NT2/D1 (cell line): ENCODE measurements around the gene TRAPPC6A.

Experiments used
- DNase-seq: peaks from one replicate; pipeline ENCODE4 v3.0.0-alpha.2; 2011; ENCODE audit warnings: low read depth, low spot score
- H3K27me3 ChIP-seq: 2 replicates; pipeline ENCODE4 v1.6.0; 2011; ENCODE audit warnings: mild to moderate bottlenecking; ENCODE audit not compliant: insufficient read length, insufficient read depth
- H3K36me3 ChIP-seq: 2 replicates; pipeline ENCODE4 v1.6.1; 2011; ENCODE audit warnings: mild to moderate bottlenecking, low read length, mixed read lengths; ENCODE audit not compliant: insufficient read depth, insufficient read length
- H3K4me1 ChIP-seq: 2 replicates; pipeline ENCODE4 v1.5.1; 2011; ENCODE audit not compliant: insufficient read depth, insufficient read length
- H3K4me3 ChIP-seq: 2 replicates; pipeline ENCODE4 v1.5.1; 2011; ENCODE audit warnings: low read depth; ENCODE audit not compliant: insufficient read length
- H3K9ac ChIP-seq: 2 replicates; pipeline ENCODE4 v1.6.0; 2011; ENCODE audit warnings: low read depth; ENCODE audit not compliant: insufficient read length
- H3K9me3 ChIP-seq: 2 replicates; pipeline ENCODE4 v1.5.1; 2011; ENCODE audit warnings: mild to moderate bottlenecking, low read length; ENCODE audit not compliant: insufficient read depth
- SUZ12 ChIP-seq: IDR thresholded peaks from 2 replicates; pipeline ENCODE4 v1.6.1; 2011; ENCODE audit not compliant: insufficient read length, insufficient read depth; ENCODE audit errors: extremely low read depth
- YY1 ChIP-seq: IDR thresholded peaks from 2 replicates; pipeline ENCODE4 v1.6.1; 2011; ENCODE audit not compliant: insufficient read length, insufficient read depth
- ZNF274 ChIP-seq: IDR thresholded peaks from 2 replicates; pipeline ENCODE4 v1.6.1; 2011; ENCODE audit warnings: mild to moderate bottlenecking, low read depth, low read length

TRAPPC6A gene

DNA sequence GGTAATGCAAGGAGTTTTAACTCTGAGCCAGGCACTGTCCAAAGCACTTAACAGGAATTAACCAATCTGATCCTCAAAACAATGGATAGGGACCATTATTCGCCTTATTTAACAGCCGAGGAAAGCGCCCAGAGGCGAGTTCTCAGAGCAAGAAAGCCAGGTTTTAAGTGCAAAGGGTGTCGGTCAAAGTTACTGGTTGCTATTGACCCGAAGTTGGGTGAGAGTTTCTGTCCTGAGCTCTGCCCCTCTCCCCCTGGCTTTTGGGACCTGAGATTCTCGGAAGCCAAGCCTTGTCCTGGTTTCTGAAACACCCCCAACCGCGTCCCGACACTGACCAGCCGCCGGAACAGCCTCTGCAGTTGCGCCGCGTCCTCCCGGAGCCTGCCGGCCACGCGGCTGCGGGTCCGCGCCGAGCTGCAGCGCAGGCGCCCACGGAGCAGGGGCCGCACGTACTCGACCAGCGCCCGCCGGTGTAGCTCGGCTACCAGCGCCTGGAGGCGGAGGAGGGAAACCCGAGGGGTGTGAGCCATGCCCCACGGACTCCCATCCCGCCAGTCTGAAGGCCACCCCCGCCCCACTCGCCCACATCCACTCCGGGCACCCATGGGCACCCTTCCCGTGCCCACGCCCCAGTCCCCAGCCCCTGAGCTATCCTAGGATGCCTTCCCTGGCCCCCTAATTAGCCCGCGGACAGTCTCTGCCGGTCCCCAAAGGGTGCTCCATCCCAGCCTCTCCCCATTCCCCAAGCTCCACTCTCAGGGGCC is 39.3 kb upstream of the TRAPPC6A start:
- H3K36me3 ChIP-seq: no peaks in the 10 kb centered on the region
- H3K4me1 ChIP-seq: peaks cover 8% of the 10 kb centered on the region
- H3K27me3 ChIP-seq: peaks cover 46% of the 10 kb centered on the region
- H3K9ac ChIP-seq: peak overlapping the region; percentile 76
- peak overlapping the region; percentile 34 for H3K4me3 ChIP-seq
- H3K9me3 ChIP-seq: no peaks in the 10 kb centered on the region
- no peak for DNase-seq
- TF ChIP-seq SUZ12: peak; percentile 96
- TF ChIP-seq YY1: no peak

GRCh38 chr19:45216667-45217066 is 38.6 kb upstream of the TRAPPC6A start:
- no peaks in the 10 kb centered on the region for H3K36me3 ChIP-seq
- no peak for DNase-seq
- TF ChIP-seq SUZ12 (no peak), ZNF274 (no peak), YY1 (no peak)
- no peak overlapping the region for H3K9ac ChIP-seq
- H3K4me3 ChIP-seq: no peak overlapping the region
- H3K4me1 ChIP-seq: peaks cover 12% of the 10 kb centered on the region
- H3K9me3 ChIP-seq: no peaks in the 10 kb centered on the region
- H3K27me3 ChIP-seq: peaks cover 46% of the 10 kb centered on the region

DNA sequence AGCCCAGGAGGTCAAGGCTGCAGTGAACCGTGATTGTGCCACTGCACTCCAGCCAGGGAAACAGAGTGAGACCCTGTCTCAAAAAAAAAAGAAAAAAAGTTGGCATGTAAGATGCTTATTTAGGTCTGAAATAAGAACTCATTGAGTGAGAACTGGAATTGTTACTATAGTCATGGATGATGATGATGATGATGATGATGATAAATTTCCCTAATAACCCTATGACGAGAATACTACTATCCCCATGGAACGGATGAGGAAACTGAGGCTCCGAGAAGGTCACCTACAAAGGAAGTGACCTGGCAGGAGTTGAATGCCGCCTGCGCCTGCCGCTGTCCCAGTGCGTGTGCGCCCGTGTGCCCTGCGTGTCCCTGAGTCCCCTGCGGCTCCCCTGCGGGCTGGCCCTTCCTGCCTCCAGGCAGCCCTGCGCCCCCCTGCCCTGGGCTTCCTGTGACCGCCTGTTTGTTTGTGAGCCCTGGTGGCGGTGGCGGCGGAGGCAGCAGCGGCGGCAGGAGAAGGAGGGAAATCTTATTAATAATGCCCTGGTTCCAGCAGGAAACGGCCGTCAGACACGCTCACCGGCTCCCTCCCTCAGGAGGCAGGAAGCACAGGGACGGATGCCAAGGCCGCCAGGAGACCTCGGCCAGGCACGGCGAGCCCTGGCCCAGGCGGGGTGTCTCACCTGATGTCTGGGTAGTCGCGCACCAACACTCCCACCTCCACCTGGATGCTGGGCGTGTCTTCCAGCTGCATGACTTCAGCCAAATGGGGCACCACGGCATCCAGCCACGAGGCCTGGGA is 37.6 kb upstream of the TRAPPC6A start:
- no peak for DNase-seq
- peak overlapping the region; percentile 37 for H3K4me3 ChIP-seq

DNA sequence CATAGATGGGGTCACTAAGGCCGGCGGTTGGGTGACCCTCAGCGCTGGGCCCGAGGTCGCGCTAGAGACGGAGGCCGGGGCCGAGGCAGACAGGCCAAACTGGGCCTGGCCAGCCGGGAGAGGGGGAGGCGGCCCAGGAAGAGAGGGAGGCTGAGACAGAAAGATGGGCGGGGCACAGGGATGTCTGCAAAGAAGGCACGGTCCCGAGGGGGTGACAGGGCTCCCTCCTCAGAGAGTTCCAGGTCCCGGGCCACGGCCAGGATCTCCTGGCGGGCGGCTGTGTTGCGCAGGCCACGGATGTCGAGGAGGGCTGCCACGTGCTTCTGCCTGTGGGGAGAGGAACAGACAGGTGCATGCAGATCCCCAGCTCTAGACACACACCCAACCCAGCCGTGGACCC is 35.0 kb upstream of the TRAPPC6A start:
- no peak overlapping the region for H3K4me3 ChIP-seq
- H3K27me3 ChIP-seq: peaks cover 38% of the 10 kb centered on the region
- H3K9me3 ChIP-seq: no peaks in the 10 kb centered on the region
- H3K4me1 ChIP-seq: peaks cover 10% of the 10 kb centered on the region
- TF ChIP-seq ZNF274: no peak
- no peak for TF ChIP-seq SUZ12
- TF ChIP-seq YY1: no peak
- DNase-seq: no peak
- no peak overlapping the region for H3K9ac ChIP-seq
- H3K36me3 ChIP-seq: no peaks in the 10 kb centered on the region

More for the DNA sequence above, 37.6 kb upstream of the TRAPPC6A start:
- Histone ChIP-seq H3K36me3 (no peaks in the 10 kb centered on the region), H3K4me1 (peaks cover 12% of the 10 kb centered on the region), H3K9me3 (no peaks in the 10 kb centered on the region), H3K27me3 (peaks cover 46% of the 10 kb centered on the region), H3K9ac (peak overlapping the region; percentile 51)
- no peak for TF ChIP-seq ZNF274
- TF ChIP-seq YY1: no peak
- no peak for TF ChIP-seq SUZ12

- Histone ChIP-seq H3K36me3 (no peaks in the 10 kb centered on the region), H3K4me3 (no peak overlapping the region), H3K9ac (no peak overlapping the region), H3K27me3 (peaks cover 26% of the 10 kb centered on the region), H3K4me1 (peaks cover 6% of the 10 kb centered on the region), H3K9me3 (no peaks in the 10 kb centered on the region)
- TF ChIP-seq SUZ12 (no peak), ZNF274 (no peak)
- no peak for DNase-seq
These were observed 33.8 kb upstream of the TRAPPC6A start for GRCh38 chr19:45211751-45212381.

DNA sequence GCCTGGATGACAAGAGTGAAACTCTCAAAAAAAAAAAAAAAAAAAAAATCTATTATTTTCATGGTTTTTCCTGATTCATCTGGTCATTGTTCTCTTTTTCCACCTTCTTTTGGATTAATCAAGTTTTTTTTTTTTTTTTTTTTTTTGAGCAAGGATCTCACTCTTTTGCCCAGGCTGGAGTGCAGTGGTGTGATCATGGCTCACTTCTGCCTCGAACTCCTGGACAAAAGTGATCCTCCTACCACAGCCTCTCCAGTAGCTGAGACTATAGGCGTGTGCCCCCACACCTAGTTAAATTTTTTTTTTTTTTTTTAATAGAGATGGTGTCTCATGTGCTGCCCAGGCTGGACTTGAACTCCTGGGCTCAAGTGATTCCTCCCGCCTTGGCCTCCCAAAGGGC is 28.3 kb upstream of the TRAPPC6A start:
- no peaks in the 10 kb centered on the region for H3K9me3 ChIP-seq
- no peak overlapping the region for H3K4me3 ChIP-seq
- H3K9ac ChIP-seq: no peak overlapping the region
- no peaks in the 10 kb centered on the region for H3K27me3 ChIP-seq
- no peak for DNase-seq
- no peaks in the 10 kb centered on the region for H3K36me3 ChIP-seq
- TF ChIP-seq YY1 (no peak), SUZ12 (no peak), ZNF274 (no peak)
- no peaks in the 10 kb centered on the region for H3K4me1 ChIP-seq

DNA sequence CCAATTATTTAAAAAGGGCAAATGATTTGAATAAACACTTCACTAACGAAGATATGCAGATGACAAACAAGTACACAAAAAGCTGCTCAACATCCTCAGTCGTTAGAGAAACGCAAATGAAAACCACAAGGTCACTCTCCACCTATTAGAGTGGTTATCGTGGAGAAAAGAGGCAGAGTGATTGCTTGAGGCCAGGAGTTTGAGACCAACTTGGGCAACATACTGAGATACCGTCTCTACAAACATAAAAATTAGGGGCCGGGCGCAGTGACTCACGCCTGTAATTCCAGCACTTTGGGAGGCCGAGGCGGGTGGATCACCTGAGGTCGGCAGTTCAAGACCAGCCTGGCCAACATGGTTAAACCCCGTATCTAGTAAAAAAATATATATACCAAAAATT is 27.8 kb upstream of the TRAPPC6A start:
- Histone ChIP-seq H3K27me3 (no peaks in the 10 kb centered on the region), H3K9me3 (no peaks in the 10 kb centered on the region), H3K4me3 (no peak overlapping the region)

More for the DNA sequence above, 27.8 kb upstream of the TRAPPC6A start:
- H3K36me3 ChIP-seq: no peaks in the 10 kb centered on the region
- no peaks in the 10 kb centered on the region for H3K4me1 ChIP-seq
- H3K9ac ChIP-seq: no peak overlapping the region
- no peak for TF ChIP-seq SUZ12
- no peak for TF ChIP-seq YY1
- no peak for TF ChIP-seq ZNF274
- DNase-seq: no peak
